GM12801 (cell line): ENCODE results near the gene NUP210.

Source experiments
- TF ChIP-seq, protein P1 (sequence below): IDR thresholded peaks from one replicate; pipeline ENCODE4 v1.5.1; 2011; ENCODE audit warnings: control low read depth; ENCODE audit not compliant: insufficient read length; ENCODE audit errors: extremely low read depth

NUP210 gene

DNA sequence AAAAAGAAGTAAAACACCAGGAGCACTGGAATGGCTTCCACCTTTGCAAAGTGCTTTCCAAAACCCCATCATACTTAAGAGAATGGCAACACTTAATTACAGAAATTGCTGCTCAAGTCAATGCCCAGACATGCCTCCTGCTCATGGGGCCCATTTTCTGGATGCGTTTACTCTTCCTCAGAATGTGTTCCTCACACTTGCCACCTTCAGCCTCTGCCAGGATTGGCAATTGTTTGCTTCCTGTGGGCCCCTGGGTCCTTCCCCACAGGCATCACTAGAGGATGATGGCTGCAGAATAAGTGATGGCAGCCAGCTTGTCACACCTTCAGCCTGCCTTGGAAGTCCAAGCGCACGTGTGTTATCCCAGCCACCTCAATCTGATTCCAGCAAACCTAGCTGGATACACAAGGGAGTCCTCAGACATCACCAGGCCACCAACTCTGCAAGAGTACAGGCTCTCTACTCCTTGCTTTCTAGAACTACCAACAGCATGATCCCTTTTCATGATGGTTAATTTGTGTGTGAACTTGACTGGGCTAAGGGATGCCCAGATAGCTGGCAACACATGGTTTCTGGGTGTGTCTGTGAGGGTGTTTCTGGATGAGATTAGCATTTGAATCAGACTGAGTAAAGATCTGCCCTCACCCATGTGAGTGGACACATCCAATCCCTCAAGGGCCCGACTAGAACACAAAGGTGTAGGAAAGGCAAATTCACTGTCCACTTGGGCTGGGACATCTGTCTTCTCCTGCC, 4.9 kb upstream of the NUP210 start:
- TF ChIP-seq, protein P1, sequence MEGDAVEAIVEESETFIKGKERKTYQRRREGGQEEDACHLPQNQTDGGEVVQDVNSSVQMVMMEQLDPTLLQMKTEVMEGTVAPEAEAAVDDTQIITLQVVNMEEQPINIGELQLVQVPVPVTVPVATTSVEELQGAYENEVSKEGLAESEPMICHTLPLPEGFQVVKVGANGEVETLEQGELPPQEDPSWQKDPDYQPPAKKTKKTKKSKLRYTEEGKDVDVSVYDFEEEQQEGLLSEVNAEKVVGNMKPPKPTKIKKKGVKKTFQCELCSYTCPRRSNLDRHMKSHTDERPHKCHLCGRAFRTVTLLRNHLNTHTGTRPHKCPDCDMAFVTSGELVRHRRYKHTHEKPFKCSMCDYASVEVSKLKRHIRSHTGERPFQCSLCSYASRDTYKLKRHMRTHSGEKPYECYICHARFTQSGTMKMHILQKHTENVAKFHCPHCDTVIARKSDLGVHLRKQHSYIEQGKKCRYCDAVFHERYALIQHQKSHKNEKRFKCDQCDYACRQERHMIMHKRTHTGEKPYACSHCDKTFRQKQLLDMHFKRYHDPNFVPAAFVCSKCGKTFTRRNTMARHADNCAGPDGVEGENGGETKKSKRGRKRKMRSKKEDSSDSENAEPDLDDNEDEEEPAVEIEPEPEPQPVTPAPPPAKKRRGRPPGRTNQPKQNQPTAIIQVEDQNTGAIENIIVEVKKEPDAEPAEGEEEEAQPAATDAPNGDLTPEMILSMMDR = no peak

DNA sequence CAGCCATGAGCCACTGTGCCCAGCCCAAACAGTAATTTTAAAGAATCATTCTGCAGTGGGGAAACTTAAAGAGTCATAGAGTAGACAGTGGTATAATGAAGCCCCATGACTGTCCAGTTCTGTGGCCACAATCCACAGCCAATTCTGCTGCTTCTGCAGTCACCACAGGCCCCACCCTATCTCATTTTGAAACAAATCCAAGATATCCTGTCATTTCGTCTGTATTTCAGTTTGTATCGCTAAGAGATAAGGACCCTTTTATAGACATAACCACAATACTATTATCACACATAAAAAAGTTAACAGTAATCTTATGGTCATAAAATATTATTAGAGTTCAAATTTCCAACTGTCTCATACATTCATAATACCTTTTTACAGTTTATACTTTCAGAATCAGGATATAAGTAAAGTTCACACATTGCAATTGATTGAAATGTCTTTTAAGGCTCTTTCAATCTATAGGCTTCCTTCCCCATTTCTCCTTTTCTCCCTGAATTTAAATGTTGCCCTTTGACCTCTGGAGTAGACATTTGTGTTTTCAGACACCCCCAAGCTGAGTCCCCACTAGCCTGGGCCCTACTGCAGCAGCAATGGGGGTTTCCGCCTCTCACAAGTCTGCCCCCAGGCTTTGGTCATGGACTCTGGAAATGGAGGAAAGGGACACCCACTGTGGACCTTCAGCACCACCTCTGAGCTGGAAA, 4.2 kb upstream of the NUP210 start:
- TF ChIP-seq, protein P1 = no peak

DNA sequence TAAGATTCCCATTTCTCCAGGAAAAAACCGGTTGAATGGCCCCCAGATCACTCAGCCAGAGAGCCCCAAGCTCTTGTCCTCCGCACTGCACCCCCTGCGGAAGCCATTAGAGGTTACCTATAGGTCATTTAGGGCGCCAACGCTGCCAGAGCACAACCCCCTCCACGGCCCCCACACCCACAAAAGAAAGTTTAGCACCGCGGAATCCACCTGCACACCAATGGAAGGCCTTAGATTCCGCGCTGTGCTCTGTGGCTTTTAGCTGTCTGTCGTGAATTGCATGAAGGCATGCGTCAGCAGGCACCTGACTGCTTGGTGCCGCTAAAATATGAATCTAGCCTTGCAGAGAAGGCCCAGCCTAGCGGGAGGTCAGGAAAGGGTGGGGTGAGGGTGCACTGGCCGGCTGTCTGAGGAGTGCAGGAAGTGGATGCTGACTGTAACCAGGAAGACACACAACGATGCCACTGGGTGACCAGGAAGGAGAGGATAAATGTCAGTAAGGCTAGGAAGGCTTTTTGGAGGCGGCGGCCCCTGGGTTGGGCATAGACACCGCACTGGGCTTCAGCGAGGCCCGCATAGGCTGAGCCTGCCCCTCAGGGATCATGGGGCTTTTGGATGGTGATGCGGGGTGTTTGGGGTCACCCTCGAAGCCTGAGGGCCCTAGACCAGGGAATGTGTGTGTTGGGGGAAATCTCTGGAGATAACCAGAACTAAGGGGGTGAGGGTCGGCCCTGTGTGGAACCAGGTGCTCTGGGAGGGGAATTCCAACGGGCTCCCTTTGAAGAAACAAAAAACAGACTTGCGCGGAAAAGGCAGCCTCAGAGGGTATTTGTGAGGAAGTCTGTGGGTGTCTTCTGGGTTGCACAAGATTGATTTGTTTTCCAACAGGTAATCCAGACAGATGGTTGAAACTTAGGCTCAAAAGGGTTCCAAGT, 976 bp upstream of the NUP210 start:
- TF ChIP-seq, protein P1 = no peak

DNA sequence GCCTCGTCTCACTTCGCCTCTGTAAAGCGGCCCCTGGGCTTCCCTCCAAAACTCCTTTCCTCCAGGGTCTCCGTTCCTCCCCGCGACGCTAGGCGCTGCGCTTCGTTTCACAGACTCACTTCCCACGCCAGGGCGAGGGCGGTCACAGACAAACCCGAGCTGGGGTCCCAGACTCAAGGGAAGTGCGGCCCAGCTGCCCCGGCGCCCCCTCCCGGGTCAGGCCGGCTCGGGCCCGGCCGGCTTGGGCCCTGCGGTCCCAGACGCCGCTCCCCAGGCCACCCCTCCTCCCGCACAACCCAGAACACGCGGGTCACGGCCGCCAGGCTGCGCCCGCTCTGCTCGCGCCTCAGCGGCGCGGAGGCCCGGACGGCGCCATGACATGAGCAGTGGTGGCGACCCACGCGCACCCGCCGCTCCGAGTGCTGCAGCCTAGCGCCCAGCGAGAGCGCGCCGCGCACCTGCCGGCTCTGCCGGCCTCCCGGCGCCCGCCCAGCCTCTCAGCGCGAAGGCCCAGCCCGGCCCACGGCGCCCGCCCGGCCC, 547 bp downstream of the NUP210 start:
- TF ChIP-seq, protein P1 = no peak

DNA sequence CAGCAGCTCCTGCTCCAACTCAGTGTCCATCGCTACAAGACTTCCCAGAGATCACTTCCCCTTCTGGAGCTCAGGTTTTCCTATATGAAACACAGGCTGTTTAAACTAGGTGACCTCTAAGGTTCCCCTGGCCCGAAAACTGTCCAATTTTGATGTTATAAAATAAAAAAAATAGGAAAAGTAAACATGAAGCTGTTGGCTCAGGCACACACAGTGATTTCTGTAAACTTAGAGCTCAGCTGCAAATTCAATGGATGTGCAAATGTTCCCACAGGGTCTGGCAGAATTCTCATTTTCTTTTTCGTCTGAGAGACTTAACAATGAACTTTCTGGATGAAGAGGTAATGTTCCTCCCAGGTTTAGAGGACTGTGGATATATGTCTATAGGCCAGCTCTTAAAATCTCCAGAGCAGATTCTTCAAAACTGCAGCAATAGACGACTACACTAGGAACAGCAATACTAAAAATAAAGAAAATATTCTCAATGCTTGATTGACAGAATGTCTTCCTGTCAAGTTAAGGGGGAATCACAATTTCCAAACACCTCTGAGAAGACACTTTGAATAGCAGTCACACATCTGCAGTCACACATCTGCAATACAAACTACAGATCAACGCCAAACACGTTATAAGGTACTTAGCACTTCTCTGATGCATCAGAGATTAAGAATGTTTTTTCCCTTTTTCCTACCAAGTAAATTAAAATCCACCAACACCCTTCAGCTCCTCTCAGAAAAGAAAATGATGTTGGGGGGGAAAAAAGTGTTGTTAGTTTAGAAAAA, 2.8 kb downstream of the NUP210 start:
- TF ChIP-seq, protein P1 = no peak

DNA sequence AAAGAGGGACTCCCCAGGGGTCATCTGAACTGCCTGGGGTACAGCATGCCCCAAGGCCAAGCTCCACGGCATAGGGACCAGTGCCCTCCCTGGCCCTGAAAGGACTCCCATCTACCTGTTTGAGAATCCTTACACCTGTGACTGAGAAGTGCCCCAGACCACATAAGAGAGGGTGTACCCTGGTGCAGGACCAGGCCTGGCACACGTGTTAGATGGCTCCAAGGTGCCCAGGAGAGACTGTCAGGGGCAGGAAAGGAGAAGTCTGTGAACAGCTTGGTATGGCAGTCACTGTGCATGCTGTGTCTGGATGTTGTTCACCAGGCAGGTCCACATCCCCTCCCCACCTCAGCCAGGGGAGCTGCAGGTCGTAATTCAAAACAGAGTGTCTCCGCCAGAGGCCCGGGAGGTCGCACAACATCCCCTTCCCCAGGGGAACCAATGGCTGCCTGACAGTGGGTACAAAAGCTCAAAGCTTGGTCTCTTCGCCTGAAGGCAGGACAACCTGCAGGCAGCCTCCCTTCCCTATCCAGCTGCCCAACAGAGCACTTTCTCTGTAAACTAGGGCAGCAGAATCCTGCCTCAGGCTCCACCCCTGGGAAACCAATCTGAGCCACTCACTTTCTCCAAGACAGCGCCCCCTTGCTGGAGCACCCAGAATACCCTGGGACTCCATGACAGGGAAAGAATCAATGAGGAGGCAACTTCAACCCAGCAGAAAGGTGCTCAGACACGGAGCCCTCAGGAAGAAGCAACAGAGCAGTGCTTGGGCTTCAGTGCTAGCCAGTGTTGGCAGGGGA, 3.9 kb downstream of the NUP210 start:
- TF ChIP-seq, protein P1 = no peak
